ENCODE data around the gene SDE2.

- no peak for TF ChIP-seq CTCF (IDR thresholded peaks at IDR 0.05 in 4 of 5, conservative IDR thresholded peaks at IDR 0.05 in 1 of 5)
- no peak for TF ChIP-seq POLR2A (IDR thresholded peaks at IDR 0.05)
Measured at GRCh38 chr1:226034482-226034881, 35.3 kb upstream of the SDE2 start.
